H1 (cell line): Measurements from ENCODE around the gene COASY. TPM values are rescaled to one million over a fixed set of nuclear protein-coding genes. Genes with fewer than 3 reads are reported as not detected.

ENCODE experiments used
- CTCF ChIA-PET: fragments of 300-600 bp; sonication (Branson Sonifier 250); formaldehyde crosslinking; loops from one replicate; lab custom pipeline; 2021; ENCODE audit not compliant: partially characterized antibody; lab: Charles Lee
- POLR2A ChIA-PET: fragments of 300-600 bp; sonication (Branson Sonifier 250); formaldehyde crosslinking; loops from one replicate; lab custom pipeline; 2021; ENCODE audit warnings: inconsistent platforms; ENCODE audit not compliant: partially characterized antibody; lab: Charles Lee
- DNase-seq, 2 experiments: peaks; one replicate each; pipeline versions ENCODE4 v3.0.0 to v3.0.0-alpha.2; 2010 to 2022; ENCODE audit warnings: low spot score in 2 of 2, low read depth in 1 of 2, mixed read lengths in 1 of 2
- FAIRE-seq: peaks from 2 replicates; lab custom pipeline; 2011; peaks lifted over from hg19 to GRCh38; lab: Jason Lieb, UNC
- H2AFZ ChIP-seq: 2 replicates; pipeline ENCODE4 v1.8.1; 2012; ENCODE audit warnings: low read length, inconsistent platforms
- H2AK5ac ChIP-seq: 2 replicates; pipeline ENCODE4 v1.6.1; 2013; ENCODE audit warnings: low read depth, low read length
- H2BK120ac ChIP-seq: replicated peaks from 2 replicates; pipeline ENCODE3; 2013; ENCODE audit warnings: low read depth, low read length, inconsistent platforms
- H2BK12ac ChIP-seq: 2 replicates; pipeline ENCODE4 v1.6.1; 2013; ENCODE audit warnings: low read depth, low read length
- H2BK15ac ChIP-seq: 2 replicates; pipeline ENCODE4 v1.6.1; 2013; ENCODE audit warnings: low read length
- H2BK20ac ChIP-seq: 2 replicates; pipeline ENCODE4 v1.6.1; 2013; ENCODE audit warnings: low read length
- H2BK5ac ChIP-seq: 2 replicates; pipeline ENCODE4 v1.6.1; 2013; ENCODE audit warnings: low read depth, low read length
- H3K14ac ChIP-seq: 2 replicates; pipeline ENCODE4 v1.6.1; 2013; ENCODE audit warnings: inconsistent platforms; ENCODE audit not compliant: insufficient read length
- H3K18ac ChIP-seq: 2 replicates; pipeline ENCODE4 v1.6.1; 2013; ENCODE audit warnings: low read length; ENCODE audit errors: extremely low read depth
- H3K23ac ChIP-seq: 2 replicates; pipeline ENCODE4 v1.6.1; 2013; ENCODE audit warnings: inconsistent platforms; ENCODE audit not compliant: insufficient read length
- H3K23me2 ChIP-seq: 2 replicates; pipeline ENCODE4 v1.6.1; 2013; ENCODE audit warnings: low read depth, low read length
- H3K27ac ChIP-seq: 2 replicates; pipeline ENCODE4 v1.6.1; 2011; ENCODE audit warnings: low read depth, low read length, inconsistent platforms
- H3K27me3 ChIP-seq, 4 experiments: replicated peaks in 1 of 4; 1 replicate in 1 of 4; 2 replicates in 3 of 4; pipeline versions ENCODE4 v1.6.1 to v1.8.1; 2011 to 2013; ENCODE audit warnings: low read length in 3 of 4, mild to moderate bottlenecking in 3 of 4, inconsistent platforms in 2 of 4, mixed read lengths in 2 of 4, moderate library complexity in 1 of 4; ENCODE audit not compliant: control insufficient read depth in 3 of 4, insufficient read depth in 3 of 4; ENCODE audit errors: extremely low read depth in 1 of 4
- H3K36me3 ChIP-seq, 4 experiments: 2 replicates each; pipeline versions ENCODE4 v1.6.1 to v1.8.1; 2011 to 2013; ENCODE audit warnings: mild to moderate bottlenecking in 4 of 4, low read length in 3 of 4, moderate library complexity in 2 of 4, control low read depth in 1 of 4, inconsistent platforms in 1 of 4; ENCODE audit not compliant: insufficient read depth in 4 of 4, control insufficient read depth in 2 of 4
- H3K4ac ChIP-seq: replicated peaks from 2 replicates; pipeline ENCODE3; 2013; ENCODE audit warnings: low read length, low read depth, mixed read lengths, inconsistent platforms; ENCODE audit not compliant: insufficient read length
- H3K4me1 ChIP-seq, 4 experiments: replicated peaks in 1 of 4; 1 replicate in 1 of 4; 2 replicates in 3 of 4; pipeline versions ENCODE4 v1.6.1 to v1.8.1; 2011 to 2013; ENCODE audit warnings: low read length in 3 of 4, inconsistent platforms in 2 of 4, mixed read lengths in 1 of 4; ENCODE audit not compliant: insufficient read depth in 4 of 4, control insufficient read depth in 3 of 4
- H3K4me2 ChIP-seq, 2 experiments: 2 replicates each; pipeline versions ENCODE4 v1.6.1 to v1.8.1; 2011 to 2013; ENCODE audit warnings: low read depth in 2 of 2, low read length in 2 of 2, control low read depth in 1 of 2, inconsistent platforms in 1 of 2, mild to moderate bottlenecking in 1 of 2; ENCODE audit not compliant: insufficient read depth in 1 of 2
- H3K4me3 ChIP-seq, 4 experiments: fragments of 200-600, 300-600 bp in 1 of 4; sonication (generic), shearing (Covaris generic), sonication (Bioruptor Twin) in 1 of 4; 2 replicates each; pipeline versions ENCODE4 v1.5.1 to v1.8.1; 2011 to 2016; ENCODE audit warnings: low read length in 4 of 4, low read depth in 3 of 4, control low read depth in 2 of 4, inconsistent platforms in 2 of 4, mild to moderate bottlenecking in 2 of 4, mixed read lengths in 1 of 4, moderate library complexity in 1 of 4; ENCODE audit not compliant: insufficient read depth in 2 of 4; ENCODE audit errors: extremely low read depth in 1 of 4
- H3K56ac ChIP-seq: replicated peaks from 2 replicates; pipeline ENCODE3; 2013; ENCODE audit warnings: low read depth, mild to moderate bottlenecking, mixed read lengths, low read length, inconsistent platforms; ENCODE audit not compliant: insufficient read length
- H3K79me1 ChIP-seq: 2 replicates; pipeline ENCODE4 v1.6.1; 2013; ENCODE audit warnings: low read depth, low read length, control low read depth
- H3K79me2 ChIP-seq, 2 experiments: 2 replicates each; pipeline versions ENCODE4 v1.6.1 to v1.8.1; 2012 to 2013; ENCODE audit warnings: low read length in 2 of 2, mild to moderate bottlenecking in 2 of 2, inconsistent platforms in 1 of 2; ENCODE audit not compliant: insufficient read depth in 2 of 2, control insufficient read depth in 1 of 2
- H3K9ac ChIP-seq, 4 experiments: replicated peaks in 1 of 4; 1 replicate in 1 of 4; 2 replicates in 3 of 4; pipeline versions ENCODE4 v1.6.1 to v1.8.1; 2011 to 2013; ENCODE audit warnings: low read depth in 3 of 4, low read length in 3 of 4, control low read depth in 2 of 4, mild to moderate bottlenecking in 2 of 4, moderate library complexity in 2 of 4, inconsistent platforms in 1 of 4; ENCODE audit errors: extremely low read depth in 1 of 4
- H3K9me3 ChIP-seq, 2 experiments: 2 replicates each; pipeline versions ENCODE4 v1.6.1 to v1.8.1; 2012 to 2013; ENCODE audit warnings: mild to moderate bottlenecking in 2 of 2, moderate library complexity in 2 of 2, control low read depth in 1 of 2, inconsistent platforms in 1 of 2, low read depth in 1 of 2, low read length in 1 of 2, mixed read lengths in 1 of 2; ENCODE audit not compliant: insufficient read depth in 2 of 2
- H4K20me1 ChIP-seq, 2 experiments: replicated peaks in 1 of 2; 2 replicates each; pipeline versions ENCODE3 to v1.8.1; 2011 to 2013; ENCODE audit warnings: inconsistent platforms in 2 of 2, low read length in 2 of 2, mild to moderate bottlenecking in 1 of 2; ENCODE audit not compliant: insufficient read depth in 2 of 2, control insufficient read depth in 1 of 2
- H4K5ac ChIP-seq: 2 replicates; pipeline ENCODE4 v1.6.1; 2013; ENCODE audit warnings: low read length, low read depth, mixed read lengths, inconsistent platforms; ENCODE audit not compliant: insufficient read length
- H4K8ac ChIP-seq: 2 replicates; pipeline ENCODE4 v1.8.0; 2013; ENCODE audit warnings: mild to moderate bottlenecking, moderate library complexity, low read length, inconsistent platforms; ENCODE audit not compliant: insufficient read depth; ENCODE audit errors: extremely low read depth
- H4K91ac ChIP-seq: replicated peaks from 2 replicates; pipeline ENCODE3; 2013; ENCODE audit warnings: low read length, mixed read lengths, inconsistent platforms; ENCODE audit not compliant: insufficient read length
- CBX5 ChIP-seq: fragments of 300-800, 300-1000 bp; sonication (generic); IDR thresholded peaks from 2 replicates; pipeline ENCODE4 v1.7.1; 2016; ENCODE audit warnings: antibody characterized with exemption, low read length, low read depth
- CEBPB ChIP-seq: IDR thresholded peaks from 2 replicates; pipeline ENCODE4 v1.6.1; 2012; ENCODE audit warnings: low read depth, low read length
- CREB1 ChIP-seq: IDR thresholded peaks from 2 replicates; pipeline ENCODE4 v1.6.1; 2012; ENCODE audit warnings: inconsistent platforms
- CTBP2 ChIP-seq: IDR thresholded peaks from 2 replicates; pipeline ENCODE4 v1.7.0; 2011; ENCODE audit warnings: borderline replicate concordance, mild to moderate bottlenecking, moderate library complexity, mixed read lengths, low read length; ENCODE audit not compliant: insufficient read depth, insufficient read length
- EGR1 ChIP-seq: IDR thresholded peaks from 2 replicates; pipeline ENCODE4 v1.6.1; 2011; ENCODE audit warnings: low read depth, low read length, borderline replicate concordance
- EZH2 ChIP-seq: fragments of 200-600 bp; sonication (generic); IDR thresholded peaks from 2 replicates; pipeline ENCODE4 v1.7.1; 2012; ENCODE audit warnings: low read depth, mild to moderate bottlenecking, moderate library complexity, low read length, inconsistent platforms; ENCODE audit not compliant: severe bottlenecking
- MAFK ChIP-seq: IDR thresholded peaks from 2 replicates; pipeline ENCODE4 v1.6.1; 2012; ENCODE audit warnings: low read depth, mild to moderate bottlenecking, improper control_type of control experiment, low read length
- POLR2AphosphoS5 ChIP-seq: IDR thresholded peaks from 2 replicates; pipeline ENCODE4 v1.6.1; 2011; ENCODE audit warnings: low read depth, low read length
- RXRA ChIP-seq: IDR thresholded peaks from 2 replicates; pipeline ENCODE4 v1.6.1; 2011; ENCODE audit warnings: low read depth, mild to moderate bottlenecking, low read length, moderate library complexity; ENCODE audit not compliant: insufficient read depth
- SIRT6 ChIP-seq: IDR thresholded peaks from one replicate; pipeline ENCODE4 v1.7.1; 2012; ENCODE audit warnings: low read length, inconsistent platforms
- SP4 ChIP-seq: IDR thresholded peaks from 2 replicates; pipeline ENCODE4 v1.6.1; 2012; ENCODE audit warnings: low read length, inconsistent platforms
- SRF ChIP-seq: IDR thresholded peaks from 2 replicates; pipeline ENCODE4 v1.6.1; 2011; ENCODE audit warnings: mild to moderate bottlenecking, low read depth, low read length, moderate library complexity
- TEAD4 ChIP-seq: IDR thresholded peaks from 2 replicates; pipeline ENCODE4 v1.6.1; 2012; ENCODE audit warnings: low read depth, low read length, inconsistent platforms, mixed read lengths
- YY1 ChIP-seq: IDR thresholded peaks from 2 replicates; pipeline ENCODE4 v1.6.1; 2011; ENCODE audit warnings: low read depth, mild to moderate bottlenecking, low read length
- WGBS, 2 experiments: shearing (Covaris generic) in 1 of 2; methylation state at CpG; one replicate each; pipeline versions ENCODE4 v1.1.6 to v1.1.7; 2013 to 2015; ENCODE audit warnings: low lambda C conversion rate in 2 of 2, mixed read lengths in 2 of 2, inconsistent platforms in 1 of 2, low coverage in 1 of 2, missing lambda C conversion rate in 1 of 2; ENCODE audit not compliant: insufficient replicate concordance in 2 of 2, insufficient coverage in 1 of 2, insufficient read length in 1 of 2; ENCODE audit errors: extremely low coverage in 1 of 2, missing lambda C conversion rate in 1 of 2; 5-methylcytosine and 5-hydroxymethylcytosine counted together
- polyA plus RNA-seq, 7 experiments: library from polyadenylated mRNA; depleted of rRNA in 3 of 7; stranded (reverse) in 5 of 7; unstranded in 2 of 7; fragments of >200 nt in 5 of 7; fragments of 200-250 nt in 2 of 7; gene quantifications; 1 replicate in 5 of 7; 2 replicates in 1 of 7; 4 replicates in 1 of 7; pipeline versions ENCODE4 v1.2.1 to v1.2.3, GENCODE V29; 2011 to 2013; ENCODE audit warnings: missing spikeins in 2 of 7, mixed read lengths in 2 of 7
- total RNA-seq: library from RNA; stranded (reverse); fragmentation: NEBNext Ultra II Directional; extraction: Animal tissue kit (Norgen Biotek cat#: 25700); gene quantifications from 2 replicates; pipeline ENCODE4 v1.2.1, GENCODE V29; 2021
- TF ChIP-seq, protein P1 (sequence below): IDR thresholded peaks from 2 replicates; pipeline ENCODE4 v1.6.1; 2012; ENCODE audit warnings: inconsistent platforms

COASY gene
- total and polyA plus RNA-seq, 2 of the 8 experiments (the other 6 are each of a cell fraction or from before 2014, with no cell fraction given): 64.5 to 100 TPM

DNA sequence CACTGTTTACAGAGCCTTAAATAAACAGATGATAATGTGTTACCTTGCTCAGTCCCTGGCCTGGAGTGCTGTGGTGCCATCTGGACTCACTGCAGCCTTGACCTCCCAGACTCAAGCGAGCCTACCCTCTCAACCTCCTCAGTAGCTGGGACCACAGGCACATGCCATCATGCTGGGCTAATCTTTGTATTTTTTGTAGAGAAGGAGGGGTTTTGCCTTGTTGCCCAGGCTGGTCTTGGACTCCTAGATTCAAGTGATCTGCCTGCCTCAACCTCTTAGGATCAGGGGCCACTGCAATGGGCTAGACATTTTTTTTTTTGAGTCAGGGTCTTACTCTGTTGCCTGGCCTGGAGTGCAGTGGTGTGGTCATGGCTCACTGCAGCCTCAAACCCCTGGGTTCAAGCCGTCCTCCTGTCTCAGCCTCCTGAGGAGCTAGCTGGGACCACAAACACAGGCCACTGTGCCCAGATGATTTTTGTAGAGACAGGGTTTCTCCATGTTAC is 30.9 kb upstream of the COASY start:
- Histone ChIP-seq H3K27me3 (peaks cover 0 to 6% (median 0%) of the 10 kb centered on the region in 4 experiments; a peak in 3 of 7 replicates), H3K9ac (no peak overlapping the region), H3K27ac (no peak overlapping the region), H2BK5ac (no peak overlapping the region), H4K5ac (no peak overlapping the region), H3K79me1 (no peaks in the 10 kb centered on the region), H3K4me2 (no peak overlapping the region), H3K56ac (no peak overlapping the region), H4K91ac (no peak overlapping the region), H3K23me2 (peaks cover 3% of the 10 kb centered on the region; the same call in 1 of the 2 replicates), H3K9me3 (no peaks in the 10 kb centered on the region), H2BK12ac (no peak overlapping the region), H3K4me3 (no peak overlapping the region), H3K23ac (no peak overlapping the region), H4K20me1 (no peaks in the 10 kb centered on the region), H2BK120ac (no peak overlapping the region), H3K36me3 (no peaks in the 10 kb centered on the region), H3K4ac (no peak overlapping the region), H3K18ac (no peak overlapping the region), H2BK15ac (no peak overlapping the region), H2AK5ac (no peak overlapping the region), H4K8ac (no peak overlapping the region), H3K79me2 (no peaks in the 10 kb centered on the region), H3K4me1 (peaks cover 0 to 6% (median 4%) of the 10 kb centered on the region in 4 experiments; a peak in 5 of 7 replicates), H3K14ac (no peak overlapping the region), H2BK20ac (no peak overlapping the region), H2AFZ (no peak overlapping the region)
- WGBS, 2 experiments: 96% methylated on average over 2 of the region's 2 CpGs; no CpG with 5 or more reads in 1 of the 2 experiments
- DNase-seq (no peak), FAIRE-seq (no peak)
- CTCF ChIA-PET: interaction anchor here (0.6 to 6.3 kb wide), 4 partner anchors 12 to 125 kb away, joined by 3 to 69 read pairs (median 4); no protein-coding TSS in a partner anchor
- POLR2A ChIA-PET: no interaction called here
- no peak for TF ChIP-seq POLR2AphosphoS5
- no peak for TF ChIP-seq CTBP2
- TF ChIP-seq RXRA: no peak
- TF ChIP-seq EGR1: no peak
- TF ChIP-seq MAFK: no peak
- no peak for TF ChIP-seq CBX5
- no peak for TF ChIP-seq SRF
- no peak for TF ChIP-seq CREB1
- no peak for TF ChIP-seq SP4
- TF ChIP-seq YY1: no peak
- TF ChIP-seq TEAD4: no peak
- TF ChIP-seq CEBPB: no peak
- no peak for TF ChIP-seq EZH2
- TF ChIP-seq SIRT6: no peak
- TF ChIP-seq, protein P1, sequence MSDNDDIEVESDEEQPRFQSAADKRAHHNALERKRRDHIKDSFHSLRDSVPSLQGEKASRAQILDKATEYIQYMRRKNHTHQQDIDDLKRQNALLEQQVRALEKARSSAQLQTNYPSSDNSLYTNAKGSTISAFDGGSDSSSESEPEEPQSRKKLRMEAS: no peak
